SK-N-SH treated with all-trans-retinoic acid at 6 μM for 48 hours (cell line): ENCODE results near the gene KRT31.

ENCODE experiments used
- ARNTL ChIP-seq: fragments of 450-650 bp; formaldehyde crosslinking; IDR thresholded peaks from 2 replicates; pipeline ENCODE4 v1.5.0; 2020; ENCODE audit warnings: low read depth, mild to moderate bottlenecking, moderate library complexity, borderline replicate concordance
- CSDC2 ChIP-seq: fragments of 250-450 bp; sonication (Bioruptor Pico); IDR thresholded peaks from 2 replicates; pipeline ENCODE4 v1.5.0; 2020; ENCODE audit warnings: mild to moderate bottlenecking, moderate library complexity
- GLIS3 ChIP-seq: fragments of 250-450 bp; sonication (Bioruptor Pico); IDR thresholded peaks from 2 replicates; pipeline ENCODE4 v1.5.0; 2020; ENCODE audit warnings: mild to moderate bottlenecking, moderate library complexity
- RARB ChIP-seq: fragments of 250-450 bp; sonication (Bioruptor Pico); IDR thresholded peaks from 2 replicates; pipeline ENCODE4 v1.8.0; 2021; ENCODE audit warnings: mild to moderate bottlenecking, moderate library complexity
- ZC3H10 ChIP-seq: fragments of 250-450 bp; sonication (Bioruptor Pico); IDR thresholded peaks from 2 replicates; pipeline ENCODE4 v1.5.1; 2021; ENCODE audit warnings: mild to moderate bottlenecking, moderate library complexity
- ZFP3 ChIP-seq: fragments of 250-450 bp; sonication (Bioruptor Pico); IDR thresholded peaks from 2 replicates; pipeline ENCODE4 v1.5.0; 2020; ENCODE audit warnings: mild to moderate bottlenecking, moderate library complexity
- ZNF565 ChIP-seq: fragments of 450-650 bp; formaldehyde crosslinking; conservative IDR thresholded peaks from 2 replicates; pipeline ENCODE4 v1.5.0; 2020; ENCODE audit warnings: low read depth, mild to moderate bottlenecking, moderate library complexity
- TF ChIP-seq, protein P1 (sequence below): fragments of 250-450 bp; sonication (Bioruptor Pico); IDR thresholded peaks from 2 replicates; pipeline ENCODE4 v1.8.0; 2020; ENCODE audit warnings: mild to moderate bottlenecking, moderate library complexity, borderline replicate concordance
- TF ChIP-seq, protein P2 (sequence below): fragments of 250-450 bp; sonication (Bioruptor Pico); IDR thresholded peaks from 2 replicates; pipeline ENCODE4 v1.5.0; 2020; ENCODE audit warnings: mild to moderate bottlenecking, moderate library complexity
- TF ChIP-seq, protein P3 (sequence below): fragments of 250-450 bp; sonication (Bioruptor Pico); IDR thresholded peaks from 2 replicates; pipeline ENCODE4 v1.8.0; 2021; ENCODE audit warnings: low read depth, mild to moderate bottlenecking, moderate library complexity, borderline replicate concordance
- TF ChIP-seq, protein P4 (sequence below): fragments of 250-450 bp; sonication (Bioruptor Pico); IDR thresholded peaks from 2 replicates; pipeline ENCODE4 v1.5.1; 2020; ENCODE audit warnings: low read depth, mild to moderate bottlenecking, moderate library complexity

DNA sequence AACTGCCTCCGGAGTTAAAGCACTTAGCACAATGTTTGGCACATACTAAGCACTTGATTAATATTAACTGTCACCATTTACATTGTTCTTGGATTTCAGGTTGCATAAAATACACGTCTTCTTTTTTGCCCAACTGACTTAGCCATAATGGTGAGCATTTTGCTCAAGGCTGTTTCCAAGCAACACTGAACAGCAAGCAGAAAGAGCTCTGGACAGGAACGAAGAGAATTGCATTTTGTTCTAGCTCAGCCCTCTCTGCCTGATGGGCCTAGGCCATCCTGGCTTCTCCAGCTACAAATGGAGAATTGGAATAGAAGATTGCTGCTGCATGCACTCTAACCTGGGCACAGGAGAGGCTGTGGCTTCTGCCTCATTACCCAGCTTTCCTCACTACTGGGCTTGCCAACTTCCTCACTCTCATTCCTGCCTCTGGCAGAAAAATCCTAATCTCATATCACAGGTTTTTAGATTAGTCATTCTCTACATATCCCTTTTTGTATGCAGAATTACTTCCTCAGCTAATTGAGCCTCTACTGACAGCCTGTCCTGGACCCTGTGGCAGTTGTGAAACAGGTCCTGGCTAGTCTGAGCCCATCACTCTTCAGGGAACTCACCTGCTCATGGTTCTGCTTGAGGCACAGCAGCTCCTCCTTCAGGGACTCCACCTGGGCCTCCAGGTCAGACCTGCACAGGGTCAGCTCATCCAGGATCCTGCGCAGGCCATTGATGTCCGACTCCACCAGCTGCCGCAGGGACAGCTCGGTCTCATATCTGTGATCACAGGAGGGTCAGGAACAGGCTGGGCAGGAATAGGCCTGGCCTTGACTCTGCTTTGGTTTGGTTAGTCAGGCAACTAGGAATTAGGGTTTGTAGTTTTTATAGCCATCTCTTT lies 49.3 kb downstream of the KRT31 start:
- TF ChIP-seq ZNF565 = no peak
- TF ChIP-seq RARB (CRISPR knock-in tag) = no peak
- no peak for TF ChIP-seq ZC3H10 (CRISPR knock-in tag)
- no peak for TF ChIP-seq GLIS3 (CRISPR knock-in tag)
- no peak for TF ChIP-seq ZFP3 (CRISPR knock-in tag)
- TF ChIP-seq, protein P1, sequence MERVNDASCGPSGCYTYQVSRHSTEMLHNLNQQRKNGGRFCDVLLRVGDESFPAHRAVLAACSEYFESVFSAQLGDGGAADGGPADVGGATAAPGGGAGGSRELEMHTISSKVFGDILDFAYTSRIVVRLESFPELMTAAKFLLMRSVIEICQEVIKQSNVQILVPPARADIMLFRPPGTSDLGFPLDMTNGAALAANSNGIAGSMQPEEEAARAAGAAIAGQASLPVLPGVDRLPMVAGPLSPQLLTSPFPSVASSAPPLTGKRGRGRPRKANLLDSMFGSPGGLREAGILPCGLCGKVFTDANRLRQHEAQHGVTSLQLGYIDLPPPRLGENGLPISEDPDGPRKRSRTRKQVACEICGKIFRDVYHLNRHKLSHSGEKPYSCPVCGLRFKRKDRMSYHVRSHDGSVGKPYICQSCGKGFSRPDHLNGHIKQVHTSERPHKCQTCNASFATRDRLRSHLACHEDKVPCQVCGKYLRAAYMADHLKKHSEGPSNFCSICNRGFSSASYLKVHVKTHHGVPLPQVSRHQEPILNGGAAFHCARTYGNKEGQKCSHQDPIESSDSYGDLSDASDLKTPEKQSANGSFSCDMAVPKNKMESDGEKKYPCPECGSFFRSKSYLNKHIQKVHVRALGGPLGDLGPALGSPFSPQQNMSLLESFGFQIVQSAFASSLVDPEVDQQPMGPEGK (CRISPR knock-in tag) = no peak
- TF ChIP-seq CSDC2 = no peak
- TF ChIP-seq, protein P2, sequence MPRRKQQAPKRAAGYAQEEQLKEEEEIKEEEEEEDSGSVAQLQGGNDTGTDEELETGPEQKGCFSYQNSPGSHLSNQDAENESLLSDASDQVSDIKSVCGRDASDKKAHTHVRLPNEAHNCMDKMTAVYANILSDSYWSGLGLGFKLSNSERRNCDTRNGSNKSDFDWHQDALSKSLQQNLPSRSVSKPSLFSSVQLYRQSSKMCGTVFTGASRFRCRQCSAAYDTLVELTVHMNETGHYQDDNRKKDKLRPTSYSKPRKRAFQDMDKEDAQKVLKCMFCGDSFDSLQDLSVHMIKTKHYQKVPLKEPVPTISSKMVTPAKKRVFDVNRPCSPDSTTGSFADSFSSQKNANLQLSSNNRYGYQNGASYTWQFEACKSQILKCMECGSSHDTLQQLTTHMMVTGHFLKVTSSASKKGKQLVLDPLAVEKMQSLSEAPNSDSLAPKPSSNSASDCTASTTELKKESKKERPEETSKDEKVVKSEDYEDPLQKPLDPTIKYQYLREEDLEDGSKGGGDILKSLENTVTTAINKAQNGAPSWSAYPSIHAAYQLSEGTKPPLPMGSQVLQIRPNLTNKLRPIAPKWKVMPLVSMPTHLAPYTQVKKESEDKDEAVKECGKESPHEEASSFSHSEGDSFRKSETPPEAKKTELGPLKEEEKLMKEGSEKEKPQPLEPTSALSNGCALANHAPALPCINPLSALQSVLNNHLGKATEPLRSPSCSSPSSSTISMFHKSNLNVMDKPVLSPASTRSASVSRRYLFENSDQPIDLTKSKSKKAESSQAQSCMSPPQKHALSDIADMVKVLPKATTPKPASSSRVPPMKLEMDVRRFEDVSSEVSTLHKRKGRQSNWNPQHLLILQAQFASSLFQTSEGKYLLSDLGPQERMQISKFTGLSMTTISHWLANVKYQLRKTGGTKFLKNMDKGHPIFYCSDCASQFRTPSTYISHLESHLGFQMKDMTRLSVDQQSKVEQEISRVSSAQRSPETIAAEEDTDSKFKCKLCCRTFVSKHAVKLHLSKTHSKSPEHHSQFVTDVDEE (CRISPR knock-in tag) = no peak
- TF ChIP-seq, protein P3, sequence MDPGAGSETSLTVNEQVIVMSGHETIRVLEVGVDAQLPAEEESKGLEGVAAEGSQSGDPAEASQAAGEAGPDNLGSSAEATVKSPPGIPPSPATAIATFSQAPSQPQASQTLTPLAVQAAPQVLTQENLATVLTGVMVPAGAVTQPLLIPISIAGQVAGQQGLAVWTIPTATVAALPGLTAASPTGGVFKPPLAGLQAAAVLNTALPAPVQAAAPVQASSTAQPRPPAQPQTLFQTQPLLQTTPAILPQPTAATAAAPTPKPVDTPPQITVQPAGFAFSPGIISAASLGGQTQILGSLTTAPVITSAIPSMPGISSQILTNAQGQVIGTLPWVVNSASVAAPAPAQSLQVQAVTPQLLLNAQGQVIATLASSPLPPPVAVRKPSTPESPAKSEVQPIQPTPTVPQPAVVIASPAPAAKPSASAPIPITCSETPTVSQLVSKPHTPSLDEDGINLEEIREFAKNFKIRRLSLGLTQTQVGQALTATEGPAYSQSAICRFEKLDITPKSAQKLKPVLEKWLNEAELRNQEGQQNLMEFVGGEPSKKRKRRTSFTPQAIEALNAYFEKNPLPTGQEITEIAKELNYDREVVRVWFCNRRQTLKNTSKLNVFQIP (CRISPR knock-in tag) = no peak
- TF ChIP-seq, protein P4, sequence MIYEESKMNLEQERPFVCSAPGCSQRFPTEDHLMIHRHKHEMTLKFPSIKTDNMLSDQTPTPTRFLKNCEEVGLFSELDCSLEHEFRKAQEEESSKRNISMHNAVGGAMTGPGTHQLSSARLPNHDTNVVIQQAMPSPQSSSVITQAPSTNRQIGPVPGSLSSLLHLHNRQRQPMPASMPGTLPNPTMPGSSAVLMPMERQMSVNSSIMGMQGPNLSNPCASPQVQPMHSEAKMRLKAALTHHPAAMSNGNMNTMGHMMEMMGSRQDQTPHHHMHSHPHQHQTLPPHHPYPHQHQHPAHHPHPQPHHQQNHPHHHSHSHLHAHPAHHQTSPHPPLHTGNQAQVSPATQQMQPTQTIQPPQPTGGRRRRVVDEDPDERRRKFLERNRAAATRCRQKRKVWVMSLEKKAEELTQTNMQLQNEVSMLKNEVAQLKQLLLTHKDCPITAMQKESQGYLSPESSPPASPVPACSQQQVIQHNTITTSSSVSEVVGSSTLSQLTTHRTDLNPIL (CRISPR knock-in tag) = no peak
- no peak for TF ChIP-seq ARNTL (CRISPR knock-in tag)
